GM19240 (cell line): ENCODE measurements around the gene IKBIP.
"Not testable (repeated sequence)": the region's sequence is repeated elsewhere in the genome, so short reads cannot be mapped to it uniquely, and the experiment has no call there.

Source experiments
- DNase-seq: peaks from one replicate; pipeline ENCODE4 v3.0.0; 2011; ENCODE audit warnings: low spot score; ENCODE audit not compliant: insufficient read length

IKBIP gene

GRCh38 chr12:98637068-98637467 is 7.5 kb downstream of the IKBIP start:
- no peak for DNase-seq

- no peak for DNase-seq
Measured at GRCh38 chr12:98635657-98636323, 8.8 kb downstream of the IKBIP start.

GRCh38 chr12:98618952-98619351 is 25.6 kb downstream of the IKBIP start:
- DNase-seq = no peak

GRCh38 chr12:98612696-98613334 is 31.8 kb downstream of the IKBIP start:
- no peak for DNase-seq

- no peak for DNase-seq
Measured at GRCh38 chr12:98610596-98610995, 34.0 kb downstream of the IKBIP start.

GRCh38 chr12:98606359-98606988 is 38.1 kb downstream of the IKBIP start:
- no peak for DNase-seq

- DNase-seq = no peak
Measured at GRCh38 chr12:98601924-98602323, 42.7 kb downstream of the IKBIP start.

- not testable (repeated sequence) for DNase-seq
Measured at GRCh38 chr12:98597313-98597712, 47.3 kb downstream of the IKBIP start.

- DNase-seq = no peak
Measured at GRCh38 chr12:98595243-98595988, 49.2 kb downstream of the IKBIP start.

- DNase-seq = no peak
Measured at GRCh38 chr12:98594050-98594835, 50.3 kb downstream of the IKBIP start.

GRCh38 chr12:98593351-98594049 is 51.1 kb downstream of the IKBIP start, which contains the start of gene SLC25A3:
SLC25A3 (plus strand) TSS chr12:98593686; CDS start chr12:98593979, 293 bp downstream.
- peak; percentile 91 for DNase-seq

- no peak for DNase-seq
Measured at GRCh38 chr12:98592825-98593322, 51.7 kb downstream of the IKBIP start.

GRCh38 chr12:98591209-98591608 is 53.4 kb downstream of the IKBIP start:
- DNase-seq = no peak

GRCh38 chr12:98587084-98587483 is 57.5 kb downstream of the IKBIP start:
- DNase-seq = no peak

GRCh38 chr12:98582093-98582492 is 62.5 kb downstream of the IKBIP start:
- no peak for DNase-seq

GRCh38 chr12:98581101-98581500 is 63.5 kb downstream of the IKBIP start:
- no peak for DNase-seq

GRCh38 chr12:98580695-98581094 is 63.9 kb downstream of the IKBIP start:
- DNase-seq = no peak

- no peak for DNase-seq
Measured at GRCh38 chr12:98579835-98580234, 64.8 kb downstream of the IKBIP start.

GRCh38 chr12:98579347-98579746 is 65.2 kb downstream of the IKBIP start:
- no peak for DNase-seq

- DNase-seq = no peak
Measured at GRCh38 chr12:98578821-98579220, 65.8 kb downstream of the IKBIP start.
